Endothelial cell (in vitro differentiated cells): ENCODE measurements around the gene RAB30. TPM values are rescaled to one million over a fixed set of nuclear protein-coding genes. Genes with fewer than 3 reads are reported as not detected.

Source experiments
- DNase-seq: peaks from one replicate; pipeline ENCODE4 v3.0.0; 2021; ENCODE audit warnings: low spot score
- H3K27ac Mint-ChIP-seq: one replicate; pipeline ENCODE4 v1.8.0; 2021; ENCODE audit warnings: mixed read lengths, inconsistent platforms; ENCODE audit not compliant: unreplicated experiment
- H3K27me3 Mint-ChIP-seq: one replicate; pipeline ENCODE4 v1.8.0; 2021; ENCODE audit warnings: mild to moderate bottlenecking, moderate library complexity, mixed read lengths, inconsistent platforms; ENCODE audit not compliant: unreplicated experiment
- H3K36me3 Mint-ChIP-seq: one replicate; pipeline ENCODE4 v1.8.0; 2021; ENCODE audit warnings: mild to moderate bottlenecking, low read depth, mixed read lengths, inconsistent platforms; ENCODE audit not compliant: unreplicated experiment
- H3K4me1 Mint-ChIP-seq: one replicate; pipeline ENCODE4 v1.8.0; 2021; ENCODE audit warnings: mild to moderate bottlenecking, mixed read lengths, inconsistent platforms; ENCODE audit not compliant: unreplicated experiment
- H3K4me3 Mint-ChIP-seq: one replicate; pipeline ENCODE4 v1.8.0; 2021; ENCODE audit warnings: mild to moderate bottlenecking, mixed read lengths, inconsistent platforms; ENCODE audit not compliant: unreplicated experiment
- H3K9me3 Mint-ChIP-seq: one replicate; pipeline ENCODE4 v1.8.0; 2021; ENCODE audit warnings: mixed read lengths, inconsistent platforms; ENCODE audit not compliant: unreplicated experiment
- total RNA-seq: library from RNA; stranded (reverse); fragmentation: NEBNext Ultra II Directional; extraction: Animal tissue kit (Norgen Biotek cat#: 25700); gene quantifications from one replicate; pipeline ENCODE4 v1.2.1, GENCODE V29; 2021; ENCODE audit not compliant: unreplicated experiment
- TF ChIP-seq, protein P1 (sequence below): fragments of 200-600 bp; sonication (generic); IDR thresholded peaks from one replicate; pipeline ENCODE4 v1.5.0; 2021; ENCODE audit warnings: antibody characterized with exemption; ENCODE audit not compliant: unreplicated experiment

The RAB30 gene
- total RNA-seq, 1 donor from 2014 or later, result 18.6 TPM

DNA sequence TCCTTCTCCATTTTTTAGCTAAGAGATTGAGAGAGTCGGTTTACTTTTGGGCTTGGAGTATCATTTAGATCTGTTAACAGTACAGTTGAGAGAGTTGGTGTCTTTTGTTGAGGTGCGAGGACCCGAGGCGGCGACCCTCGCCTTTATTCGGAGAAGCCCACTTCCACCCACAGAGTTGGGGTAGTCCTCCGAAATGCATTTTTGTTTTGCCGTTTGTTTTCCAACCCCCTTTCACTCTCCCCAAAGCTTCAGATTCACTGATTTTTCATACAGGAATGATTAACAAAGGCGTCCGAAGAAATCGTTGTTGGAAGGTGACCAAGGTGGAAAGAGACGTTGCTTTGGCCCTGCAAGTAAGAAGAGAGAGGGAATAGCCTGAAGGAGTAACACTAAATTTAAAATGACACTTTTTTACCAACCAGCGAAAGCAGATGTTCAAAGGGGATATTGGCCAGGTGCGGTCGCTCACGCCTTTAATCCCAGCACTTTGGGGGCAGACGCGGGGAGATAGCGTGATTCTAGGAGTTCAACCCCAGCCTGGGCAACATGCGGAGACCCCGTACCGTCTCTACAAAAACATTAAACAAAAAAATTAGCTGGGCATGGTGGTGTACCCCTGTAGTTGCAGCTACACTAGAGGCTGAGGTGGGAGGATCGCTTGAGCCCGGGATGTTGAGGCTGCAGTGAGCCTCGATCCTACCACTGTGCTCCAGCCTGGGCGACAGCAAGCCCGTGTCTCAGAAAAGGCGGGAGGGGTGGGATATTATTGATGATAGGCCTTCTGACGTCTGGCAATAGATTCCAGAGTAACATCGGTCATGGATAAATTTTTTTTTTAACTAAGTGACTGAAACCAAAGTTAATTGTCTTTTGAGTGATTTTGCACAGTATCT, 899 bp upstream of the RAB30 start:
- H3K27me3 Mint-ChIP-seq, result peaks cover 3% of the 10 kb centered on the region
- no peak for DNase-seq
- no peak overlapping the region for H3K27ac Mint-ChIP-seq
- peaks cover 6% of the 10 kb centered on the region for H3K36me3 Mint-ChIP-seq
- no peak overlapping the region for H3K4me3 Mint-ChIP-seq
- no peaks in the 10 kb centered on the region for H3K9me3 Mint-ChIP-seq
- peaks cover 40% of the 10 kb centered on the region for H3K4me1 Mint-ChIP-seq
- TF ChIP-seq, protein P1, sequence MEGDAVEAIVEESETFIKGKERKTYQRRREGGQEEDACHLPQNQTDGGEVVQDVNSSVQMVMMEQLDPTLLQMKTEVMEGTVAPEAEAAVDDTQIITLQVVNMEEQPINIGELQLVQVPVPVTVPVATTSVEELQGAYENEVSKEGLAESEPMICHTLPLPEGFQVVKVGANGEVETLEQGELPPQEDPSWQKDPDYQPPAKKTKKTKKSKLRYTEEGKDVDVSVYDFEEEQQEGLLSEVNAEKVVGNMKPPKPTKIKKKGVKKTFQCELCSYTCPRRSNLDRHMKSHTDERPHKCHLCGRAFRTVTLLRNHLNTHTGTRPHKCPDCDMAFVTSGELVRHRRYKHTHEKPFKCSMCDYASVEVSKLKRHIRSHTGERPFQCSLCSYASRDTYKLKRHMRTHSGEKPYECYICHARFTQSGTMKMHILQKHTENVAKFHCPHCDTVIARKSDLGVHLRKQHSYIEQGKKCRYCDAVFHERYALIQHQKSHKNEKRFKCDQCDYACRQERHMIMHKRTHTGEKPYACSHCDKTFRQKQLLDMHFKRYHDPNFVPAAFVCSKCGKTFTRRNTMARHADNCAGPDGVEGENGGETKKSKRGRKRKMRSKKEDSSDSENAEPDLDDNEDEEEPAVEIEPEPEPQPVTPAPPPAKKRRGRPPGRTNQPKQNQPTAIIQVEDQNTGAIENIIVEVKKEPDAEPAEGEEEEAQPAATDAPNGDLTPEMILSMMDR, result no peak

DNA sequence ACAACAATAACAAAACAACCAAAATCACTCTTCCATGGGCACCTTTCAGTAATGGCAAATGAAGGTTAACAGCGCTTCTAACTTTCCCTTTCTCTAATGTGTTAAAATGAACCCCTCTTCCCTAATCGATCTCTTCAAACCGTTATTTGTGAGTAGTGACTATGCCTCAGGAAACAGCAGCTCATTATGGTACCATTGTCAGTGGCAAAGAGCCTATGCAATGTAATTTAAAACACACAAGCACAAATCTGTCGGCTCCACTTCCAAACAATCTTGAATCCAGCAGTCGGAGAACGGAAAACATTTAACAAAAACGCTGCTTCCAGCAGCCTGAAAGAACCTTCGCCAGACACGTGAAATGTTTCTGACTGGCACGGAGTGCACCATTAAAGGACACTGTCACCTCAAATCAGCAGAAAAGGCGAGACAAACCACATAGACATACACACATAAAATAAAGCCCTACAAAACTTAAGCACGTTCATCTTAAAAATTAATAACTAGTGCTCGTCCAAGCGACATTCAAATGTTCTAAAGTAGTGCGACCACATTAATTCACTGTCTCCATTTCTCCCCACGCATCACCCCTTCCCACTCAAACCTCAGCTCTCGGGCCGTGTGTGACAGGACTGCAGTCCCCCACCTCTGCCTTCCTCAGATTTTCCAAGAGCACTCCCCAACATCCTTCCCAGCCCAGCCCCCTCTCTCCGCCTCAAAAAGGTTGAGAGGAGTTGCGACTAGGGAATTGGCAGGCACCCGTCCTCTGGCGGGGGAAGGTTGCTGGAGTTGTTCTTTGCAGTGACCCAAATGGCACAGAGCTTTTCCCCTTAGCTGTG, 748 bp downstream of the RAB30 start:
- H3K27ac Mint-ChIP-seq, result no peak overlapping the region
- H3K36me3 Mint-ChIP-seq, result peaks cover 6% of the 10 kb centered on the region
- peaks cover 42% of the 10 kb centered on the region for H3K4me1 Mint-ChIP-seq
- TF ChIP-seq, protein P1, result no peak
- H3K4me3 Mint-ChIP-seq, result no peak overlapping the region
- DNase-seq, result peak; percentile 36
- H3K27me3 Mint-ChIP-seq, result peaks cover 3% of the 10 kb centered on the region
- H3K9me3 Mint-ChIP-seq, result no peaks in the 10 kb centered on the region

DNA sequence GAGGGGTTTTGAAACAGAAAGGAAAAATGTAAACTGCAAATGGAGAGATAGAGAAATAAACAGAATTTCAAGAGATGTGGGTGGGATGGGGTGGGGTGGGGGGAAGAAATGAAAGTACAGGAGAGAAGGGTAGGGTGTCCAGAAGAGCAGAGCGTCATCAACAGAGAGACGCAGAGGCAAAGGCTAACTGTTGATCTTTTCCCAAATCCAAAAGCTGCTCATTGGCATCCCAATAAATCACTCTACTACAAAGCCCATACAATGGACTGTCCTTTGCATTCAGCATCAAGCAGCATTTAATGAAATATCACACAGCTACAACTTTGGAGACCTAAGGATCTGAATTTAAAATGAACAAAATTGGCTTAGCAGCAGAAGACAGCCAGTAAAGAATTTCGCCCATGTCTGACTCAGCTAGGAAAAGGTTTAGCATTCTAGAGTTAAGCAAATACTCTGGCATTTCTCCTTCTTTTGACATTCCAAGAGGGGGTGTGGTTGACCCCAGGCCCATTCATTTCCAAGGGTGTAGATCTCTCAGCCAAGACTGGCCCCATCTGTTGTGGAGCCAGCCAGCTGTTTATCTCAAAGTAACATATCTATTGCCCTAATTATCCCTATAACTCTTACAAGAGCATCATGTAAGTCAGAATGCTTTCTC, 1.5 kb downstream of the RAB30 start:
- peaks cover 3% of the 10 kb centered on the region for H3K27me3 Mint-ChIP-seq
- no peak overlapping the region for H3K27ac Mint-ChIP-seq
- peaks cover 6% of the 10 kb centered on the region for H3K36me3 Mint-ChIP-seq
- no peaks in the 10 kb centered on the region for H3K9me3 Mint-ChIP-seq
- peak overlapping the region; percentile 57 for H3K4me3 Mint-ChIP-seq
- H3K4me1 Mint-ChIP-seq, result peaks cover 42% of the 10 kb centered on the region
- TF ChIP-seq, protein P1, result no peak
- no peak for DNase-seq

DNA sequence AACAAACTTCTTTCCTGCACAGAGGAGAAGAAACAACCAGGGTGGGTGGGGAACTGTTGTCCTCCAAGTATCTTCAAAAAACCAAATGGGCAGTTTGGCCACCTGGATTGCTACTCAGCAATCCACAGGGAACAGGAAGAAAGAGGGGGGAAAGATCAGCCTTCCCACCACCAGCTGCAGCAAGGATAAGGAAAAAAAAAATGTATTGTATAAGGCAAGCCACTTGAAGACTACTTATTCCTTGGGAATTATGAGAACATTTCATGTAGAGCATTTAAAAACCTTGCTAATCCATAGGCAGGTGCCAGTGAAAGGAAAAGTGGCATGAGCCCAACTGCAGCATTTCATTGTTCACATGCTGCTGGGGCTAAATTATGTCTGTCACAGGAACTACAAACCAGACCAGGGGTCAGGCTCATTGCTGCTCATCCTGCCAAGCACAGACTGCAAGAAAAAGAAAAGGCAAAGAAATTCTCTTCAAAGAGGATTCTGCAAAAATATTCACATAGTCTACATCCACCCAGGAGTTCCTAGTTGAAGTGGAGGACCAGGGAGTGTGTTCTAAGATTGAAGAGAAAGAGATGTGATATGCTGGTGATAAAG, 2.2 kb downstream of the RAB30 start:
- peaks cover 38% of the 10 kb centered on the region for H3K4me1 Mint-ChIP-seq
- H3K27ac Mint-ChIP-seq, result no peak overlapping the region
- TF ChIP-seq, protein P1, result no peak
- no peak for DNase-seq
- H3K27me3 Mint-ChIP-seq, result peaks cover 3% of the 10 kb centered on the region
- peak overlapping the region; percentile 57 for H3K4me3 Mint-ChIP-seq
- no peaks in the 10 kb centered on the region for H3K9me3 Mint-ChIP-seq
- peaks cover 6% of the 10 kb centered on the region for H3K36me3 Mint-ChIP-seq
